HepG2 (cell line): ENCODE results near the gene CACNA1D. TPM values are rescaled to one million over a fixed set of nuclear protein-coding genes. Genes with fewer than 3 reads are reported as not detected.

Experiments
- FOXA3 ChIP-seq: IDR thresholded peaks from 2 replicates; pipeline ENCODE4 v1.6.1; 2016; ENCODE audit warnings: missing genetic modification reagents, missing compliant biosample characterization
- HIC2 ChIP-seq: sonication (generic); formaldehyde crosslinking; IDR thresholded peaks from 2 replicates; pipeline ENCODE4 v1.9.0; 2022; ENCODE audit warnings: low read depth, missing genetic modification reagents
- IRF9 ChIP-seq: sonication (generic); formaldehyde crosslinking; IDR thresholded peaks from 2 replicates; pipeline ENCODE4 v1.8.0; 2022; ENCODE audit warnings: missing genetic modification reagents, mild to moderate bottlenecking, borderline replicate concordance
- KMT2A ChIP-seq: sonication (generic); formaldehyde crosslinking; IDR thresholded peaks from 2 replicates; pipeline ENCODE4 v1.4.0; 2020; ENCODE audit warnings: missing genetic modification reagents
- MED1 ChIP-seq: sonication (generic); formaldehyde crosslinking; IDR thresholded peaks from 2 replicates; pipeline ENCODE4 v1.4.0; 2020; ENCODE audit warnings: missing genetic modification reagents
- MEIS1 ChIP-seq: sonication (generic); formaldehyde crosslinking; IDR thresholded peaks from 2 replicates; pipeline ENCODE4 v1.9.0; 2021; ENCODE audit warnings: mild to moderate bottlenecking, missing genetic modification reagents, moderate library complexity, borderline replicate concordance
- NKX3-1 ChIP-seq: sonication (generic); formaldehyde crosslinking; IDR thresholded peaks from 2 replicates; pipeline ENCODE4 v1.5.0; 2020; ENCODE audit warnings: missing genetic modification reagents
- PITX1 ChIP-seq: sonication (generic); formaldehyde crosslinking; IDR thresholded peaks from 2 replicates; pipeline ENCODE4 v1.5.1; 2020; ENCODE audit warnings: mild to moderate bottlenecking, missing genetic modification reagents
- PPARG ChIP-seq: conservative IDR thresholded peaks from 2 replicates; pipeline ENCODE4 v1.6.1; 2016; ENCODE audit warnings: missing biosample characterization, missing genetic modification reagents
- SALL1 ChIP-seq: sonication (generic); formaldehyde crosslinking; IDR thresholded peaks from 2 replicates; pipeline ENCODE4 v1.8.0; 2022; ENCODE audit warnings: mild to moderate bottlenecking, missing genetic modification reagents
- SKIL ChIP-seq: sonication (generic); formaldehyde crosslinking; IDR thresholded peaks from 2 replicates; pipeline ENCODE4 v1.8.0; 2022; ENCODE audit warnings: missing genetic modification reagents, mild to moderate bottlenecking, moderate library complexity, borderline replicate concordance
- SNAI1 ChIP-seq: sonication (generic); formaldehyde crosslinking; IDR thresholded peaks from 2 replicates; pipeline ENCODE4 v1.5.0; 2020; ENCODE audit warnings: mild to moderate bottlenecking, missing genetic modification reagents, borderline replicate concordance
- STAG1 ChIP-seq: sonication (generic); formaldehyde crosslinking; IDR thresholded peaks from 2 replicates; pipeline ENCODE4 v1.4.0; 2020; ENCODE audit warnings: missing genetic modification reagents
- TFDP1 ChIP-seq: IDR thresholded peaks from 2 replicates; pipeline ENCODE4 v1.6.1; 2016; ENCODE audit warnings: missing compliant biosample characterization, missing genetic modification reagents, borderline replicate concordance
- ZBTB1 ChIP-seq: sonication (generic); formaldehyde crosslinking; IDR thresholded peaks from 2 replicates; pipeline ENCODE4 v1.4.0; 2020; ENCODE audit warnings: missing genetic modification reagents, borderline replicate concordance
- ZFP41 ChIP-seq: sonication (generic); formaldehyde crosslinking; IDR thresholded peaks from 2 replicates; pipeline ENCODE4 v1.4.0; 2020; ENCODE audit warnings: mild to moderate bottlenecking, missing genetic modification reagents, borderline replicate concordance
- ZNF160 ChIP-seq: sonication (generic); formaldehyde crosslinking; IDR thresholded peaks from 2 replicates; pipeline ENCODE4 v1.8.0; 2022; ENCODE audit warnings: mild to moderate bottlenecking, inconsistent platforms, missing genetic modification reagents
- ZNF329 ChIP-seq: sonication (generic); formaldehyde crosslinking; IDR thresholded peaks from 2 replicates; pipeline ENCODE4 v1.9.0; 2021; ENCODE audit warnings: low read depth, mild to moderate bottlenecking, missing genetic modification reagents
- ZNF580 ChIP-seq: IDR thresholded peaks from 2 replicates; pipeline ENCODE4 v1.6.1; 2016; ENCODE audit warnings: low read depth, borderline replicate concordance
- ZNF777 ChIP-seq: sonication (generic); formaldehyde crosslinking; IDR thresholded peaks from 2 replicates; pipeline ENCODE4 v1.4.0; 2020; ENCODE audit warnings: missing genetic modification reagents
- ZNF782 ChIP-seq: sonication (generic); formaldehyde crosslinking; IDR thresholded peaks from 2 replicates; pipeline ENCODE4 v1.4.0; 2020; ENCODE audit warnings: missing genetic modification reagents, mild to moderate bottlenecking, borderline replicate concordance
- ZNF784 ChIP-seq: sonication (generic); formaldehyde crosslinking; IDR thresholded peaks from 2 replicates; pipeline ENCODE4 v1.5.1; 2020; ENCODE audit warnings: missing genetic modification reagents, mild to moderate bottlenecking, borderline replicate concordance
- polyA plus RNA-seq, 8 experiments: library from polyadenylated mRNA; depleted of rRNA in 3 of 8; stranded (reverse) in 7 of 8; unstranded in 1 of 8; fragments of >200 nt; fragmentation: Illumina TruSeq in 4 of 8; extraction: Trizol in 4 of 8; gene quantifications; 2 replicates each; pipeline versions ENCODE4 v1.2.1 to v1.2.3, GENCODE V29; 2011 to 2016; ENCODE audit warnings: low read depth in 4 of 8, missing spikeins in 1 of 8, mixed read lengths in 1 of 8; ENCODE audit not compliant: insufficient read depth in 1 of 8
- total RNA-seq, 5 experiments: library from RNA; depleted of rRNA; stranded (reverse); fragments of >200 nt; fragmentation: Illumina TruSeq; extraction: Trizol; gene quantifications; 2 replicates each; pipeline ENCODE4 v1.2.3, GENCODE V29; 2016; ENCODE audit warnings: low read depth in 1 of 5

Gene CACNA1D
- total and polyA plus RNA-seq, 2 of the 13 experiments (the other 11 are each of a cell fraction or from before 2014, with no cell fraction given): 0.26 to 0.38 TPM

- TF ChIP-seq MEIS1 (CRISPR knock-in tag) (0 out of 2 replicates have a peak, but pooled peaks have one; percentile 38), ZNF782 (no peak; the same call in 1 of the 2 replicates), STAG1 (CRISPR knock-in tag) (peak; percentile 42), KMT2A (CRISPR knock-in tag) (0 out of 2 replicates have a peak, but pooled peaks have one; percentile 21), SNAI1 (CRISPR knock-in tag) (peak; percentile 75; the same call in 1 of the 2 replicates), ZNF580 (CRISPR knock-in tag) (0 out of 2 replicates have a peak, but pooled peaks have one; percentile 48), ZBTB1 (CRISPR knock-in tag) (no peak), SKIL (CRISPR knock-in tag) (peak; percentile 5; the same call in 1 of the 2 replicates), MED1 (CRISPR knock-in tag) (peak; percentile 93), FOXA3 (CRISPR knock-in tag) (peak; percentile 97), SALL1 (peak; percentile 80), IRF9 (CRISPR knock-in tag) (peak; percentile 91), NKX3-1 (CRISPR knock-in tag) (0 out of 2 replicates have a peak, but pooled peaks have one; percentile 25), HIC2 (CRISPR knock-in tag) (peak; percentile 40; the same call in 1 of the 2 replicates), ZFP41 (no peak), TFDP1 (CRISPR knock-in tag) (no peak), ZNF329 (CRISPR knock-in tag) (no peak), ZNF777 (CRISPR knock-in tag) (no peak), ZNF160 (CRISPR knock-in tag) (peak; percentile 77; the same call in 1 of the 2 replicates), PITX1 (peak; percentile 79; the same call in 1 of the 2 replicates), ZNF784 (CRISPR knock-in tag) (no peak), PPARG (CRISPR knock-in tag) (peak; percentile 41)
These were observed 348.2 kb downstream of the CACNA1D start (continued) for GRCh38 chr3:53842436-53843194.
